LNCaP clone FGC (cell line): Measurements from ENCODE around the gene UBL3.

Experiments
- DNase-seq: peaks from one replicate; pipeline ENCODE4 v3.0.0-alpha.2; 2011; ENCODE audit warnings: low read depth
- H3K4me3 ChIP-seq: 2 replicates; pipeline ENCODE4 v1.5.1; 2011; ENCODE audit warnings: mild to moderate bottlenecking, low read depth, low read length, control low read depth
- CTCF ChIP-seq: IDR thresholded peaks from 2 replicates; pipeline ENCODE4 v1.5.1; 2012; ENCODE audit warnings: mild to moderate bottlenecking; ENCODE audit not compliant: control insufficient read depth, insufficient read depth; ENCODE audit errors: extremely low read depth

UBL3 gene

GRCh38 chr13:29859971-29860370, 9.6 kb upstream of the UBL3 start:
- DNase-seq, result no peak
- H3K4me3 ChIP-seq, result no peak overlapping the region
- TF ChIP-seq CTCF, result no peak

- TF ChIP-seq CTCF, result no peak
- no peak for DNase-seq
- no peak overlapping the region for H3K4me3 ChIP-seq
These were observed 8.2 kb upstream of the UBL3 start for GRCh38 chr13:29858667-29859066.

DNA sequence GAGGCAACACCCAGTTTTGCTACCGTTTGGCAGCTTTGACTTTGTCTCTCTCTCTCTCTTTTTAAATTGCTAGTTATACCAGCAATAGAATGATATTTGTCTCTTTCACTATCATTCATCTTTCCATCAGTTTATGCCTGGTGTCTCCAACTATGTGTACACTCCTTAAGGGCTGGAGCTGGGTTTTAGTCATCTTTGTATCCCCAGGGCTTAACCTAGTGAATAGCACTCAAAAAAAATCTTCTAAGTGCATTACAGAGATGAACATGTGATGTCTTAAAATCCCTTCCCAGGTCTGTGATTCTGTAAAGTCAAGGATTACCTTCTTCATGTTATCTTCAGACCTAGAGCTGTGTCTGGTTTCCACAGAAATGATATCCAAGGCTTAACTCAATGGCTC, 7.8 kb upstream of the UBL3 start:
- no peak for TF ChIP-seq CTCF
- no peak overlapping the region for H3K4me3 ChIP-seq
- no peak for DNase-seq

GRCh38 chr13:29857085-29857484, 6.7 kb upstream of the UBL3 start:
- no peak for TF ChIP-seq CTCF
- DNase-seq, result no peak

GRCh38 chr13:29856426-29856825, 6.0 kb upstream of the UBL3 start:
- no peak overlapping the region for H3K4me3 ChIP-seq
- DNase-seq, result no peak
- no peak for TF ChIP-seq CTCF

More at GRCh38 chr13:29857085-29857484, 6.7 kb upstream of the UBL3 start:
- no peak overlapping the region for H3K4me3 ChIP-seq

- DNase-seq, result no peak
- TF ChIP-seq CTCF, result no peak
- H3K4me3 ChIP-seq, result no peak overlapping the region
These were observed 5.4 kb upstream of the UBL3 start for GRCh38 chr13:29855784-29856183.

DNA sequence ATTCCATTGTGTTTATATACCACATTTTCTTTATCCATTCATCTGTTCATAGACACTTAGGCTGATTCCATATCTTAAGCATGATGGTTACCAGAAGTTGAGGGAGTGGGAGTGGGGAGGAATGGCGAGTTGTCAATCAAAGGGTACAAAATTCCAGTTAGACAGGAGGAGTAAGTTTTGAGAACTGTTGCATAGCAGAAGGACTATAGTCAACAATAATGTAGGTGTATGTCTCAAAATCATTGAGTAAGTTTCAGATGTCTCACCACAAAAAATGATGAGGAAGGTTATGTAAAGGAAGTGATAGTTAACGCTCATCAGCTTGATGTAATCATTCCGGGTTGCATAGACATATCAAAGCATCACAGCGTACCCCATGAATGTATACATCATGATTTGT, 4.6 kb upstream of the UBL3 start:
- DNase-seq, result no peak
- H3K4me3 ChIP-seq, result no peak overlapping the region
- no peak for TF ChIP-seq CTCF
